ENCODE data around the gene SRP68.

DNA sequence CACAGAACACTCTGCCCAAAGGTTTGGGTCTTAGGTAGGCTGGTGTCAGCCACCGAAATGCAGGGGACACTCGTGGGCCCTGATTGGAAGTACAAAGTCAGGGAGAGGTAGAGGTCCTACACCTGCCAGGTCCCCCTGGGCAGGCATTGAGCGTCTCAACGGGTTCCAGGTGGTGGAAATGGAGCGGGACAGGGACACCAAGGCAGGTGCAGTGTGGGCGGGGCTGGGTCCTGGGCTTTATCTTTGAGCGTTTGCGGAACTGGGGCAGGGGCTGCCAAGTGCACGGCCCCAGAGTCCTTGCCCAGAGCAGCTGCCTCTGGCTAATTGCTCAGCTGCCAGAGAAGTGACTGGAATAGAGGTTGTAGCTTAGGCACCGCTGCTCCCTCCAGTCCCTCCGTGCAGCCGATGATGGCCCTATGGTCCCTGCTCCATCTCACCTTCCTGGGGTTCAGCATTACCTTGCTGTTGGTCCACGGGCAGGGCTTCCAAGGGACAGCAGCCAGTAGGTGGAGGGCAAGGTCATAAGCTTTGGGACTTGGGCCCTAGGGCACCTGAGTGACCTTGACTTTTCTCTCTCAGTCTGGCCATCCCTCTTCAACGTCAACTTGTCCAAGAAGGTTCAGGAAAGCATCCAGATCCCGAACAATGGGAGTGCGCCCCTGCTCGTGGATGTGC lies 6.7 kb upstream of the SRP68 start, which contains the start of gene ZACN:
- TF ChIP-seq, protein P1, sequence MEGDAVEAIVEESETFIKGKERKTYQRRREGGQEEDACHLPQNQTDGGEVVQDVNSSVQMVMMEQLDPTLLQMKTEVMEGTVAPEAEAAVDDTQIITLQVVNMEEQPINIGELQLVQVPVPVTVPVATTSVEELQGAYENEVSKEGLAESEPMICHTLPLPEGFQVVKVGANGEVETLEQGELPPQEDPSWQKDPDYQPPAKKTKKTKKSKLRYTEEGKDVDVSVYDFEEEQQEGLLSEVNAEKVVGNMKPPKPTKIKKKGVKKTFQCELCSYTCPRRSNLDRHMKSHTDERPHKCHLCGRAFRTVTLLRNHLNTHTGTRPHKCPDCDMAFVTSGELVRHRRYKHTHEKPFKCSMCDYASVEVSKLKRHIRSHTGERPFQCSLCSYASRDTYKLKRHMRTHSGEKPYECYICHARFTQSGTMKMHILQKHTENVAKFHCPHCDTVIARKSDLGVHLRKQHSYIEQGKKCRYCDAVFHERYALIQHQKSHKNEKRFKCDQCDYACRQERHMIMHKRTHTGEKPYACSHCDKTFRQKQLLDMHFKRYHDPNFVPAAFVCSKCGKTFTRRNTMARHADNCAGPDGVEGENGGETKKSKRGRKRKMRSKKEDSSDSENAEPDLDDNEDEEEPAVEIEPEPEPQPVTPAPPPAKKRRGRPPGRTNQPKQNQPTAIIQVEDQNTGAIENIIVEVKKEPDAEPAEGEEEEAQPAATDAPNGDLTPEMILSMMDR (IDR thresholded peaks at IDR 0.05; ENCODE audit: insufficient read depth, low read depth, low read length) = no peak
- no peak for TF ChIP-seq EZH2 (IDR thresholded peaks at IDR 0.05; ENCODE audit: insufficient read depth, low read length)

Measured in astrocyte (in vitro differentiated cells and primary cell).